Epithelial cell of alveolus of lung (primary cell): Measurements from ENCODE around the gene MAN1A2. TPM values are rescaled to one million over a fixed set of nuclear protein-coding genes. Genes with fewer than 3 reads are reported as not detected.

ENCODE experiments used
- total RNA-seq: library from RNA; depleted of rRNA; stranded (reverse); fragments of >200 nt; gene quantifications from 2 replicates; pipeline ENCODE4 v1.2.1, GENCODE V29; 2015

MAN1A2 gene
- 25.6 and 28.8 TPM in 2 replicates for total RNA-seq

GRCh38 chr1:117367046-117368025 lies at the start of gene MAN1A2:
TSS of gene MAN1A2 (plus strand) at chr1:117367449. CDS start at chr1:117368184, 735 bp downstream.

Other genes with a start within 250 kb of the MAN1A2 start
- 1.8 and 2.5 TPM in 2 replicates for gene TRIM45, start 245.7 kb upstream of the MAN1A2 start, total RNA-seq
- gene VTCN1, start 156.5 kb upstream of the MAN1A2 start, total RNA-seq: not detected in 2 replicates
- 0.08 and 0.78 TPM in 2 replicates for gene TENT5C, start 238.6 kb downstream of the MAN1A2 start, total RNA-seq